Esophagus muscularis mucosa (tissue), 4 donors: ENCODE data around the gene EPHB3. TPM values are rescaled to one million over a fixed set of nuclear protein-coding genes. Genes with fewer than 3 reads are reported as not detected.

Experiments
- DNase-seq: peaks from one replicate; pipeline ENCODE4 v3.0.0-alpha.2; 2017; ENCODE audit errors: extremely low spot score
- H3K27ac ChIP-seq, 4 donors: fragments of 200-600 bp; sonication (generic); replicated peaks in 1 of 4; 1 replicate in 3 of 4; 2 replicates in 1 of 4; pipeline ENCODE4 v1.5.1; 2016 to 2019; ENCODE audit warnings: mild to moderate bottlenecking in 1 of 4
- H3K27me3 ChIP-seq, 4 donors: fragments of 200-600 bp; sonication (generic); one replicate each; pipeline versions ENCODE4 v1.5.1 to v1.6.0; 2016 to 2019
- H3K36me3 ChIP-seq, 4 donors: fragments of 200-600 bp; sonication (generic); one replicate each; pipeline ENCODE4 v1.5.1; 2016 to 2019
- H3K4me1 ChIP-seq, 4 donors: fragments of 200-600 bp; sonication (generic); one replicate each; pipeline ENCODE4 v1.5.1; 2016 to 2019
- H3K4me3 ChIP-seq, 4 donors: fragments of 200-600 bp; sonication (generic); 1 replicate in 2 of 4; 2 replicates in 2 of 4; pipeline ENCODE4 v1.5.1; 2016 to 2019; ENCODE audit warnings: mild to moderate bottlenecking in 4 of 4, moderate library complexity in 1 of 4
- H3K9me3 ChIP-seq, 4 donors: fragments of 200-600 bp; sonication (generic); 1 replicate in 3 of 4; 2 replicates in 1 of 4; pipeline ENCODE4 v1.5.1; 2016 to 2019
- EP300 ChIP-seq: sonication (generic); formaldehyde crosslinking; IDR thresholded peaks from one replicate; pipeline ENCODE4 v1.6.1; 2017; ENCODE audit warnings: antibody characterized with exemption
- POLR2A ChIP-seq: fragments of 450-650 bp; IDR thresholded peaks from one replicate; pipeline ENCODE4 v1.6.1; 2017; ENCODE audit warnings: antibody characterized with exemption, moderate library complexity, mild to moderate bottlenecking, low read depth
- POLR2AphosphoS5 ChIP-seq, 2 donors: sonication (generic); formaldehyde crosslinking; IDR thresholded peaks; one replicate each; pipeline ENCODE4 v1.6.1; 2017; ENCODE audit warnings: antibody characterized with exemption in 2 of 2
- WGBS: methylation state at CpG from one replicate; pipeline ENCODE4 v1.1.5; 2018; 5-methylcytosine and 5-hydroxymethylcytosine counted together
- intact Hi-C: fragments of 100-400 bp; cut with DNase I; formaldehyde crosslinking; loops from one replicate; pipeline ENCODE4 v1.15.1; 2023
- total RNA-seq, 4 donors: library from RNA; depleted of rRNA; stranded (reverse); fragments of >200 nt; gene quantifications; one replicate each; pipeline versions ENCODE4 v1.1.0 to v1.2.1, GENCODE V29; 2016
- TF ChIP-seq, protein P1 (sequence below), 3 experiments: fragments of 200-600 bp in 2 of 3; fragments of 450-650 bp in 1 of 3; sonication (generic) in 2 of 3; IDR thresholded peaks; one replicate each; pipeline ENCODE4 v1.5.1; 2017 to 2019; ENCODE audit warnings: antibody characterized with exemption in 3 of 3, mild to moderate bottlenecking in 2 of 3, moderate library complexity in 1 of 3

Gene EPHB3
- total RNA-seq, 4 donors from 2014 or later = 1.5 to 6.1 (median 3.5) TPM

DNA sequence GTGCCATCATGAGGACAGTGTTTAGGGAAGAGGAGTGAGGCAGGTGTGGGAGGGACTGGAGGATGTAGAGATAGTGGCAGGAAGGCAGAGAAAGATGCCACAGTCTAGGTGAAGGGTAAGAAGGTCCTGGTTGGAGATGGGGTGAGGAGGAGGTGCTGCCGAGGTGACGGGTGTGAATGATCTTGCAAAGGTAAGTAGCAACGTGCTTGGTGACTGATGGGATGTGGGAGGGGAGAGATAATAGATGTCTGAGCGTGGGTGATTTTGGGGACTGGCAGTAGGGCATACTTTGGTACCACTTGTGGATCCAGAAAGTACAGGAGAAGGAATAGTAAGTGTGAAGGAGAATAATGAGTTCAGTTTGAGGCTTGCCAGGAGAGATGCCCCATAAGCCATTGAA is 27.2 kb downstream of the EPHB3 start:
- no peak overlapping the region for H3K27ac ChIP-seq
- H3K9me3 ChIP-seq = no peaks in the 10 kb centered on the region
- intact Hi-C loops = no loop called here
- 86% methylated on average over 4 of the region's 4 CpGs for WGBS
- peaks cover 8 to 31% (median 28%) of the 10 kb centered on the region in 4 donors for H3K4me1 ChIP-seq
- H3K4me3 ChIP-seq = no peak overlapping the region
- DNase-seq = no peak
- H3K36me3 ChIP-seq = peaks cover 0 to 5% (median 0%) of the 10 kb centered on the region in 4 donors
- H3K27me3 ChIP-seq = no peaks in the 10 kb centered on the region
- TF ChIP-seq, protein P1, sequence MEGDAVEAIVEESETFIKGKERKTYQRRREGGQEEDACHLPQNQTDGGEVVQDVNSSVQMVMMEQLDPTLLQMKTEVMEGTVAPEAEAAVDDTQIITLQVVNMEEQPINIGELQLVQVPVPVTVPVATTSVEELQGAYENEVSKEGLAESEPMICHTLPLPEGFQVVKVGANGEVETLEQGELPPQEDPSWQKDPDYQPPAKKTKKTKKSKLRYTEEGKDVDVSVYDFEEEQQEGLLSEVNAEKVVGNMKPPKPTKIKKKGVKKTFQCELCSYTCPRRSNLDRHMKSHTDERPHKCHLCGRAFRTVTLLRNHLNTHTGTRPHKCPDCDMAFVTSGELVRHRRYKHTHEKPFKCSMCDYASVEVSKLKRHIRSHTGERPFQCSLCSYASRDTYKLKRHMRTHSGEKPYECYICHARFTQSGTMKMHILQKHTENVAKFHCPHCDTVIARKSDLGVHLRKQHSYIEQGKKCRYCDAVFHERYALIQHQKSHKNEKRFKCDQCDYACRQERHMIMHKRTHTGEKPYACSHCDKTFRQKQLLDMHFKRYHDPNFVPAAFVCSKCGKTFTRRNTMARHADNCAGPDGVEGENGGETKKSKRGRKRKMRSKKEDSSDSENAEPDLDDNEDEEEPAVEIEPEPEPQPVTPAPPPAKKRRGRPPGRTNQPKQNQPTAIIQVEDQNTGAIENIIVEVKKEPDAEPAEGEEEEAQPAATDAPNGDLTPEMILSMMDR (IDR thresholded peaks at IDR 0.05) = no peak

GRCh38 chr3:184590795-184591194 is 29.2 kb downstream of the EPHB3 start:
- 44% methylated on average over 3 of the region's 6 CpGs for WGBS
- no peak overlapping the region for H3K4me3 ChIP-seq
- no peak for DNase-seq
- peaks cover 0 to 5% (median 0%) of the 10 kb centered on the region in 4 donors for H3K36me3 ChIP-seq
- intact Hi-C loops = no loop called here
- no peak for TF ChIP-seq EP300
- H3K27me3 ChIP-seq = no peaks in the 10 kb centered on the region
- no peak overlapping the region for H3K27ac ChIP-seq
- peaks cover 5 to 25% (median 23%) of the 10 kb centered on the region in 4 donors for H3K4me1 ChIP-seq
- H3K9me3 ChIP-seq = no peaks in the 10 kb centered on the region

GRCh38 chr3:184591789-184592188 is 30.2 kb downstream of the EPHB3 start:
- Histone ChIP-seq H3K4me1 (peaks cover 5 to 25% (median 23%) of the 10 kb centered on the region in 4 donors), H3K27me3 (no peaks in the 10 kb centered on the region), H3K9me3 (no peaks in the 10 kb centered on the region), H3K4me3 (no peak overlapping the region), H3K27ac (no peak overlapping the region), H3K36me3 (peaks cover 0 to 5% (median 0%) of the 10 kb centered on the region in 4 donors)
- intact Hi-C loops = no loop called here
- no peak for TF ChIP-seq EP300
- TF ChIP-seq POLR2A = no peak
- TF ChIP-seq POLR2AphosphoS5 (IDR thresholded peaks at IDR 0.05) = no peak
- TF ChIP-seq, protein P1 (IDR thresholded peaks at IDR 0.05) = no peak
- no peak for DNase-seq
- 86% methylated on average over 5 of the region's 6 CpGs for WGBS

DNA sequence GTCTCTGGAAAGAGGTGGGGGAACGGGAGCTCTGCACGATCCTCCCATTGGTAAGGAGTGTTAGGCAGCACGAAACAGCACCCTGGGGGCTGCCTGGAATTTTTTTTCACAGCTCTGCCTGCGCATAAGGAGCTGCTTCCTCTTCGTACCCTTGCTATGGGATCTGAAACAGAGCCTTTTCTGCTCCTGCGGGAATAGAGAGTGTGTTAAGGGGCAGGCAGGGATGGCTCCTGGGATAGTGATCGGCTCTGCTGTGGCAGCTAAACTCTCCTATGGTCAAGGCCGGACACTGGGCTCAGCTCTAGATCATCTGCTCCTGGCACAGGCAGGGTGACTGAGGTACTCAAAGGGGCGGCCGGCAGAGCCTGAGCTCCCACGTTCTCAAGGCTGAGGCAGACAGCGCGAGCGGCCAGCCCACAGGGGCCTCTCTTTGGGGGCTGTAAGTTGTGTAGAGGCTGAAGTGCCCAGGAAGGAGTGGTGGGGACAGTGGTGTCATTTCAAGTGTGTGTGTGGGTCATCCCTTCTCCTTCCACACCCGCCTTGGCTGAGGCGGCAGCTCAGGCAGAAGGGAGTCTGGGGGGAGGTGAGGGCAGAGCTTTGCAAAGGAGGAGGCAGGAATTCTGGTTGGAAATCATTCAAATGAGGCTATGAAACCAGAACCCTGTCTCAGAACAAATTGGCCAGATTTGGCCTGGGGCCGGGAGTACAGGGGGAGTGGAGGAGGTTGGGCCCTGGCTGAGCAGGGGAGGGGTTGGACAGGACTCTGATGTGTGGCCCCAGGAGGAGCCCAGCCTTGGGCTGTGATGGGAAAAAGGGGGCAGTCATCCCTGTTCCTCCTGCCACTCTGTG is 31.0 kb downstream of the EPHB3 start:
- H3K4me1 ChIP-seq = peaks cover 5 to 25% (median 23%) of the 10 kb centered on the region in 4 donors
- DNase-seq = no peak
- peaks cover 0 to 5% (median 0%) of the 10 kb centered on the region in 4 donors for H3K36me3 ChIP-seq
- no peaks in the 10 kb centered on the region for H3K27me3 ChIP-seq
- peak overlapping the region in 3 of 4 donors; percentile 16 to 44 (median 28) for H3K27ac ChIP-seq
- 51% methylated on average over 11 of the region's 17 CpGs for WGBS
- no peak for TF ChIP-seq POLR2A
- intact Hi-C loops = no loop called here
- H3K9me3 ChIP-seq = no peaks in the 10 kb centered on the region
- H3K4me3 ChIP-seq = no peak overlapping the region

DNA sequence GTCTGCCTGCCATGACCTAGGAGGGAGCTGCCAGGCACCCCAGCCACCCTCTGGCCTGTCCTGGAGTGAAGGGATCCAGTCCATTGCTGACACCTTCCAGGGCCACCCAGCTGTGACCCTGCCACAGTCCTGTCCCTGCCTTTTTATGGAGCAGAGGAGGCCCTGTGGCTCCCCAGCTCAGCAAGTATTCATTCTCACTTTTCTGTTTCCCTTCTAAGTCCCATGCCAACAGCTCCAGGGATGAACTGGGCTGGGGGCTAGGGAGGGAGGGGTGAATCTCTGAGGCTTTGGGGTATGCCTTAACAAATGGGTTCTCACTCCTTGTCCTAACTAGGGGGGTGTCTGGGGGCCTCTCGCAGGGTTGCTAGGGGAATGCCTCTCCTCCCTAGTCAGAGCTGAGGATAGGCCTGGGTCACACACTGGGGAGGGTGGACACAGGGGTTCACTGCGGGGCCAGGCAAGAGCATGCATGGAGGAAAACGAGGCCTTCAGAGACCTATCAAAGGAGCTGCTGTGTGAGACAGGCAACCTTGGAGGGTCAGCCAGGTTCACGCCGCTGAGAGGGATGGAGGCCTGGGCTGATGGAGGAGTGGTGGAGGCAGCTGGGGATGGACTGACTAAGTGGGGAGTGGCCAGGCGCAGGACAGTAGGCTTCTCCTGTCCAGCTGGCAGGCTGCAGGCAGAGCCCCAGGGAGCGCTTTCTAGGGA is 31.8 kb downstream of the EPHB3 start:
- no peak for DNase-seq

More for the DNA sequence above, 31.8 kb downstream of the EPHB3 start:
- Histone ChIP-seq H3K4me1 (peaks cover 5 to 25% (median 23%) of the 10 kb centered on the region in 4 donors), H3K9me3 (no peaks in the 10 kb centered on the region), H3K4me3 (no peak overlapping the region), H3K36me3 (no peaks in the 10 kb centered on the region), H3K27ac (peak overlapping the region in 3 of 4 donors; percentile 16 to 44 (median 28)), H3K27me3 (no peaks in the 10 kb centered on the region)
- intact Hi-C loops = no loop called here
- TF ChIP-seq EP300 (no peak), POLR2A (no peak), POLR2AphosphoS5 (IDR thresholded peaks at IDR 0.05) (no peak)
- TF ChIP-seq, protein P1 (IDR thresholded peaks at IDR 0.05) = no peak
- 56% methylated on average over 7 of the region's 7 CpGs for WGBS
